ENCODE data around the gene TRIM67.

GRCh38 chr1:231144416-231145193, 17.3 kb upstream of the TRIM67 start:
- TF ChIP-seq ZSCAN5A (tag by site-specific recombination; IDR thresholded peaks at IDR 0.05) (no peak), CTCF (tag by site-specific recombination; IDR thresholded peaks at IDR 0.05) (no peak), ZNF558 (tag by site-specific recombination; IDR thresholded peaks at IDR 0.05) (no peak), ZNF513 (tag by site-specific recombination; IDR thresholded peaks at IDR 0.05) (no peak), ZEB2 (tag by site-specific recombination; IDR thresholded peaks at IDR 0.05) (no peak), ZNF121 (tag by site-specific recombination; IDR thresholded peaks at IDR 0.05) (no peak)
